OCI-LY1 (cell line): ENCODE measurements around the gene APPBP2.

Experiments used
- H2AFZ ChIP-seq: fragments of 200-600 bp; sonication (generic), shearing (Covaris generic); 2 replicates; pipeline ENCODE4 v1.6.0; 2014; ENCODE audit warnings: antibody characterized with exemption, mild to moderate bottlenecking, low read length
- H3F3A ChIP-seq: fragments of 200-600 bp; sonication (generic), shearing (Covaris generic); 2 replicates; pipeline ENCODE4 v1.6.0; 2014; ENCODE audit warnings: mild to moderate bottlenecking, antibody characterized with exemption, low read length, moderate library complexity; ENCODE audit not compliant: insufficient read depth
- H3K27ac ChIP-seq: fragments of 200-600 bp; sonication (generic); 2 replicates; pipeline ENCODE4 v1.5.1; 2014; ENCODE audit warnings: low read length, mixed run types, mild to moderate bottlenecking, low read depth; ENCODE audit not compliant: poor library complexity, severe bottlenecking
- H3K27me3 ChIP-seq: fragments of 200-600 bp; sonication (generic); 2 replicates; pipeline ENCODE4 v1.6.0; 2014; ENCODE audit warnings: antibody characterized with exemption, mild to moderate bottlenecking, low read length, moderate library complexity; ENCODE audit not compliant: insufficient read depth
- H3K36me3 ChIP-seq: fragments of 200-600 bp; sonication (generic); 2 replicates; pipeline ENCODE4 v1.6.1; 2014; ENCODE audit warnings: mild to moderate bottlenecking, antibody characterized with exemption, low read length, moderate library complexity, mixed read lengths; ENCODE audit not compliant: insufficient read depth
- H3K4me1 ChIP-seq: fragments of 200-600 bp; sonication (generic); 2 replicates; pipeline ENCODE4 v1.5.1; 2014; ENCODE audit warnings: mild to moderate bottlenecking, low read length, moderate library complexity; ENCODE audit not compliant: insufficient read depth, severe bottlenecking
- H3K4me2 ChIP-seq: fragments of 200-600 bp; sonication (generic), shearing (Covaris generic); 2 replicates; pipeline ENCODE4 v1.6.1; 2014; ENCODE audit warnings: low read length
- H3K4me3 ChIP-seq: fragments of 200-600 bp; sonication (generic); 2 replicates; pipeline ENCODE4 v1.5.1; 2014; ENCODE audit warnings: low read length, low read depth, mild to moderate bottlenecking, mixed read lengths; ENCODE audit not compliant: poor library complexity, severe bottlenecking
- H3K79me2 ChIP-seq: fragments of 200-600 bp; shearing (Covaris generic); 2 replicates; pipeline ENCODE4 v1.6.1; 2016; ENCODE audit warnings: mixed run types, low read length, mixed read lengths; ENCODE audit not compliant: insufficient read depth
- H3K9ac ChIP-seq: fragments of 200-600 bp; sonication (generic), shearing (Covaris generic); 2 replicates; pipeline ENCODE4 v1.6.1; 2014; ENCODE audit warnings: mild to moderate bottlenecking, low read length, mixed read lengths
- H3K9me2 ChIP-seq: fragments of 200-600 bp; sonication (generic), shearing (Covaris generic); 2 replicates; pipeline ENCODE4 v1.6.1; 2014; ENCODE audit warnings: low read depth, mild to moderate bottlenecking, low read length, mixed read lengths
- H3K9me3 ChIP-seq: fragments of 200-600 bp; shearing (Covaris generic); 2 replicates; pipeline ENCODE4 v1.6.1; 2014; ENCODE audit warnings: low read length, mixed read lengths
- H4K20me1 ChIP-seq: fragments of 200-600 bp; sonication (generic), shearing (Covaris generic); 2 replicates; pipeline ENCODE4 v1.6.0; 2016; ENCODE audit warnings: mild to moderate bottlenecking, low read length; ENCODE audit not compliant: insufficient read depth
- CTCF ChIP-seq: fragments of 200-600 bp; sonication (generic), shearing (Covaris generic); IDR thresholded peaks from 2 replicates; pipeline ENCODE4 v1.5.1; 2017; ENCODE audit warnings: mild to moderate bottlenecking, antibody characterized with exemption, low read length, moderate library complexity, mixed read lengths
- EZH2 ChIP-seq: fragments of 200-600 bp; sonication (generic), shearing (Covaris generic); IDR thresholded peaks from 2 replicates; pipeline ENCODE4 v1.8.0; 2017; ENCODE audit warnings: borderline replicate concordance, mixed run types, mild to moderate bottlenecking, antibody characterized with exemption, low read length, moderate library complexity, mixed read lengths

Gene APPBP2

GRCh38 chr17:60545465-60546191 lies 19.6 kb upstream of the APPBP2 start:
- H3K4me3 ChIP-seq, result no peak overlapping the region
- no peaks in the 10 kb centered on the region for H3K9me3 ChIP-seq
- H3K79me2 ChIP-seq, result no peaks in the 10 kb centered on the region
- no peaks in the 10 kb centered on the region for H4K20me1 ChIP-seq
- no peaks in the 10 kb centered on the region for H3K4me1 ChIP-seq
- no peaks in the 10 kb centered on the region for H3K9me2 ChIP-seq
- H3K36me3 ChIP-seq, result no peaks in the 10 kb centered on the region
- H3K27ac ChIP-seq, result no peak overlapping the region
- no peak for TF ChIP-seq CTCF
- TF ChIP-seq EZH2, result no peak
- no peak overlapping the region for H3K9ac ChIP-seq
- H3F3A ChIP-seq, result no peaks in the 10 kb centered on the region
- H3K4me2 ChIP-seq, result no peak overlapping the region
- H3K27me3 ChIP-seq, result no peaks in the 10 kb centered on the region
- H2AFZ ChIP-seq, result no peak overlapping the region

GRCh38 chr17:60542071-60542470 lies 16.0 kb upstream of the APPBP2 start:
- Histone ChIP-seq H3K9me3 (no peaks in the 10 kb centered on the region), H3K36me3 (no peaks in the 10 kb centered on the region), H3K27me3 (no peaks in the 10 kb centered on the region), H3K4me3 (no peak overlapping the region), H4K20me1 (no peaks in the 10 kb centered on the region), H3K27ac (no peak overlapping the region), H3K4me2 (no peak overlapping the region), H3K9ac (no peak overlapping the region), H3F3A (no peaks in the 10 kb centered on the region), H3K4me1 (no peaks in the 10 kb centered on the region), H2AFZ (no peak overlapping the region), H3K79me2 (no peaks in the 10 kb centered on the region), H3K9me2 (no peaks in the 10 kb centered on the region)
- TF ChIP-seq CTCF, result no peak
- no peak for TF ChIP-seq EZH2

GRCh38 chr17:60540460-60540859 lies 14.4 kb upstream of the APPBP2 start:
- H3K4me3 ChIP-seq, result no peak overlapping the region
- H3K27me3 ChIP-seq, result no peaks in the 10 kb centered on the region
- TF ChIP-seq CTCF (no peak), EZH2 (no peak)
- H3K79me2 ChIP-seq, result no peaks in the 10 kb centered on the region
- H3K9ac ChIP-seq, result no peak overlapping the region
- H3K36me3 ChIP-seq, result no peaks in the 10 kb centered on the region
- no peak overlapping the region for H3K4me2 ChIP-seq
- H2AFZ ChIP-seq, result no peak overlapping the region
- no peak overlapping the region for H3K27ac ChIP-seq
- no peaks in the 10 kb centered on the region for H3F3A ChIP-seq
- no peaks in the 10 kb centered on the region for H4K20me1 ChIP-seq
- H3K9me3 ChIP-seq, result no peaks in the 10 kb centered on the region
- H3K9me2 ChIP-seq, result no peaks in the 10 kb centered on the region
- no peaks in the 10 kb centered on the region for H3K4me1 ChIP-seq
